Medulla oblongata (tissue), 1 donor: ENCODE measurements around the gene ATG13.
"Not testable (repeated sequence)": the region's sequence is repeated elsewhere in the genome, so short reads cannot be mapped to it uniquely, and the experiment has no call there.

Experiments
- DNase-seq: peaks from one replicate; pipeline ENCODE4 v3.0.0-alpha.2; 2015; ENCODE audit errors: extremely low spot score

Gene ATG13

GRCh38 chr11:46697303-46697702 lies 80.0 kb downstream of the ATG13 start:
- peak; percentile 81 for DNase-seq

- no peak for DNase-seq
Observed at GRCh38 chr11:46697723-46698122, 80.4 kb downstream of the ATG13 start.

GRCh38 chr11:46698597-46698996 lies 81.2 kb downstream of the ATG13 start:
- DNase-seq = no peak

- peak; percentile 99 for DNase-seq
Observed at GRCh38 chr11:46700241-46701077, 83.1 kb downstream of the ATG13 start, which contains the start of the genes ARHGAP1 and ZNF408. TSS of gene ARHGAP1 (minus strand) at chr11:46700619. CDS start at chr11:46696107, 4,512 bp downstream. TSS of gene ZNF408 (plus strand) at chr11:46701031. CDS start at chr11:46701048, 17 bp downstream.

GRCh38 chr11:46701078-46701654 lies 83.8 kb downstream of the ATG13 start:
- DNase-seq = no peak

GRCh38 chr11:46705070-46705688 lies 87.8 kb downstream of the ATG13 start:
- no peak for DNase-seq

- DNase-seq = no peak
Observed at GRCh38 chr11:46706886-46707285, 89.5 kb downstream of the ATG13 start.

- DNase-seq = not testable (repeated sequence)
Observed at GRCh38 chr11:46709351-46709750, 92.0 kb downstream of the ATG13 start.

GRCh38 chr11:46710821-46711269 lies 93.5 kb downstream of the ATG13 start:
- peak; percentile 60 for DNase-seq

- DNase-seq = no peak
Observed at GRCh38 chr11:46711303-46711702, 94.0 kb downstream of the ATG13 start.

- DNase-seq = no peak
Observed at GRCh38 chr11:46712874-46713576, 95.7 kb downstream of the ATG13 start.

- not testable (repeated sequence) for DNase-seq
Observed at GRCh38 chr11:46717825-46718154, 100.4 kb downstream of the ATG13 start.

- DNase-seq = no peak
Observed at GRCh38 chr11:46718155-46719019, 101.0 kb downstream of the ATG13 start.

GRCh38 chr11:46719048-46719542 lies 101.7 kb downstream of the ATG13 start, which contains the start of gene F2:
TSS of gene F2 (plus strand) at chr11:46719213. CDS start at chr11:46719236, 23 bp downstream.
- DNase-seq = no peak

GRCh38 chr11:46719543-46720218 lies 102.3 kb downstream of the ATG13 start:
- DNase-seq = no peak

- no peak for DNase-seq
Observed at GRCh38 chr11:46721286-46721685, 103.9 kb downstream of the ATG13 start.

- no peak for DNase-seq
Observed at GRCh38 chr11:46722566-46723358, 105.4 kb downstream of the ATG13 start.

GRCh38 chr11:46723359-46723680 lies 106.0 kb downstream of the ATG13 start:
- DNase-seq = no peak

- no peak for DNase-seq
Observed at GRCh38 chr11:46724088-46724487, 106.7 kb downstream of the ATG13 start.
